Adrenal gland (tissue), 12 donors: Measurements from ENCODE around the gene CCSER1. TPM values are rescaled to one million over a fixed set of nuclear protein-coding genes. Genes with fewer than 3 reads are reported as not detected.
"Not testable (repeated sequence)": the region's sequence is repeated elsewhere in the genome, so short reads cannot be mapped to it uniquely, and the experiment has no call there.

Experiments
- DNase-seq, 7 donors: peaks; one replicate each; pipeline ENCODE4 v3.0.0-alpha.2; 2019 to 2020
- H3K27ac ChIP-seq, 5 donors: fragments of 200-600 bp; sonication (generic) in 4 of 5; 1 replicate in 3 of 5; 2 replicates in 2 of 5; pipeline versions ENCODE4 v1.5.1 to v1.8.0; 2016 to 2020; ENCODE audit warnings: mild to moderate bottlenecking in 1 of 5
- H3K27me3 ChIP-seq: fragments of 200-600 bp; 2 replicates; pipeline ENCODE4 v1.8.0; 2021
- H3K36me3 ChIP-seq, 2 donors: fragments of 200-600 bp; replicated peaks in 1 of 2; 1 replicate in 1 of 2; 2 replicates in 1 of 2; pipeline versions ENCODE4 v1.5.1 to v1.8.0; 2018 to 2022
- H3K4me1 ChIP-seq, 2 donors: fragments of 200-600 bp; replicated peaks in 1 of 2; 1 replicate in 1 of 2; 2 replicates in 1 of 2; pipeline versions ENCODE4 v1.5.1 to v1.8.0; 2018 to 2021
- H3K4me3 ChIP-seq, 4 donors: fragments of 200-600 bp; sonication (generic) in 3 of 4; one replicate each; pipeline ENCODE4 v1.5.1; 2016 to 2018
- H3K9me3 ChIP-seq, 3 donors: fragments of 200-600 bp; sonication (generic) in 1 of 3; replicated peaks in 1 of 3; 1 replicate in 2 of 3; 2 replicates in 1 of 3; pipeline versions ENCODE4 v1.5.1 to v1.8.0; 2016 to 2021
- CTCF ChIP-seq, 6 experiments: fragments of 450-650 bp in 4 of 6; fragments of 200-600 bp in 2 of 6; sonication (generic) in 1 of 6; IDR thresholded peaks; 1 replicate in 5 of 6; 2 replicates in 1 of 6; pipeline versions ENCODE4 v1.5.1 to v1.8.0; 2016 to 2021; ENCODE audit warnings: antibody characterized with exemption in 6 of 6, mild to moderate bottlenecking in 2 of 6, moderate library complexity in 1 of 6
- POLR2A ChIP-seq, 2 donors: fragments of 450-650 bp; IDR thresholded peaks; one replicate each; pipeline ENCODE4 v1.6.1; 2017; ENCODE audit warnings: antibody characterized with exemption in 2 of 2, mild to moderate bottlenecking in 2 of 2, moderate library complexity in 1 of 2
- WGBS, 4 donors: extraction: QIAGEN DNeasy Blood & Tissue Kit in 2 of 4; methylation state at CpG; one replicate each; pipeline versions ENCODE4 v1.1.5 to v1.1.7; 2013 to 2017; 5-methylcytosine and 5-hydroxymethylcytosine counted together
- intact Hi-C, 2 donors: fragments of 100-400 bp; cut with DNase I; formaldehyde crosslinking; loops; one replicate each; pipeline versions ENCODE4 v1.14.1 to v1.15.0; 2022 to 2023
- polyA plus RNA-seq, 3 donors: library from polyadenylated mRNA; stranded (reverse); fragments of 200-250 nt in 2 of 3; fragments of 350-450 nt in 1 of 3; fragmentation: Illumina TruSeq in 1 of 3; extraction: RNeasy Lipid Tissue Mini Kit (QIAGEN cat#74804) in 1 of 3; gene quantifications; one replicate each; pipeline ENCODE4 v1.2.3, GENCODE V29; 2013 to 2014
- total RNA-seq, 9 donors: library from RNA; depleted of rRNA in 4 of 9; stranded (reverse); fragments of >200 nt in 4 of 9; fragments of 120-200 nt in 1 of 9; fragmentation: NEBNext Ultra II Directional in 1 of 9; extraction: Animal tissue kit (Norgen Biotek cat#: 25700) in 1 of 9; gene quantifications; one replicate each; pipeline versions ENCODE4 v1.1.0 to v1.2.4, GENCODE V29; 2013 to 2023
- donor health status: healthy with polysubstance abuse.
- donor health status: Bipolar disorder and iron deficiency.
- donor health status: DM: yes; HTN: yes; CAD: no.
- donor health status: DM: no; HTN: no; CAD: no.
- donor health status: DM: no; HTN: no; CAD: no.
- donor health status: DM: yes; HTN: yes; CAD: no.

The CCSER1 gene
- total and polyA plus RNA-seq, 12 donors, result 0.14 to 11.7 (median 2.3) TPM; not detected in 1

GRCh38 chr4:91127192-91127591 lies 1000.0 kb downstream of the CCSER1 start:
- Histone ChIP-seq H3K36me3 (no peaks in the 10 kb centered on the region), H3K9me3 (no peaks in the 10 kb centered on the region), H3K27ac (no peak overlapping the region), H3K4me1 (no peaks in the 10 kb centered on the region), H3K4me3 (no peak overlapping the region), H3K27me3 (no peaks in the 10 kb centered on the region)
- WGBS, 4 donors, result 80 to 88% (median 85%) methylated on average over 2 of the region's 2 CpGs
- no peak for DNase-seq
- TF ChIP-seq POLR2A (IDR thresholded peaks at IDR 0.05) (no peak), CTCF (IDR thresholded peaks at IDR 0.05) (no peak)
- intact Hi-C loops, result no loop called here

GRCh38 chr4:91127831-91128230 lies 1000.6 kb downstream of the CCSER1 start:
- DNase-seq, result no peak
- intact Hi-C loops, result no loop called here
- TF ChIP-seq CTCF (IDR thresholded peaks at IDR 0.05) (no peak), POLR2A (IDR thresholded peaks at IDR 0.05) (no peak)
- H3K36me3 ChIP-seq, result no peaks in the 10 kb centered on the region
- H3K9me3 ChIP-seq, result no peaks in the 10 kb centered on the region
- no peaks in the 10 kb centered on the region for H3K27me3 ChIP-seq
- H3K27ac ChIP-seq, result no peak overlapping the region
- no peak overlapping the region for H3K4me3 ChIP-seq
- no peaks in the 10 kb centered on the region for H3K4me1 ChIP-seq
- WGBS, 4 donors, result 11 to 39% (median 32%) methylated on average over 1 of the region's 1 CpG

GRCh38 chr4:91128519-91128918 lies 1001.3 kb downstream of the CCSER1 start:
- Histone ChIP-seq H3K27me3 (no peaks in the 10 kb centered on the region), H3K27ac (no peak overlapping the region), H3K4me1 (no peaks in the 10 kb centered on the region), H3K9me3 (no peaks in the 10 kb centered on the region), H3K4me3 (no peak overlapping the region), H3K36me3 (no peaks in the 10 kb centered on the region)
- 80 to 89% (median 82%) methylated on average over 4 of the region's 4 CpGs for WGBS, 4 donors
- TF ChIP-seq CTCF (IDR thresholded peaks at IDR 0.05) (no peak), POLR2A (IDR thresholded peaks at IDR 0.05) (no peak)
- intact Hi-C loops, result no loop called here
- no peak for DNase-seq

- Histone ChIP-seq H3K27me3 (no peaks in the 10 kb centered on the region), H3K9me3 (no peaks in the 10 kb centered on the region), H3K4me3 (no peak overlapping the region), H3K27ac (no peak overlapping the region), H3K36me3 (no peaks in the 10 kb centered on the region), H3K4me1 (no peaks in the 10 kb centered on the region)
- DNase-seq, result no peak
- intact Hi-C loops, result no loop called here
- whole genome bisulfite sequencing, 4 donors, result 71 to 84% (median 73%) methylated on average over 6 of the region's 6 CpGs
- TF ChIP-seq POLR2A (IDR thresholded peaks at IDR 0.05) (no peak), CTCF (IDR thresholded peaks at IDR 0.05) (no peak)
These were observed 1019.9 kb downstream of the CCSER1 start for GRCh38 chr4:91147067-91147466.

GRCh38 chr4:91154041-91154440 lies 1026.8 kb downstream of the CCSER1 start:
- H3K4me3 ChIP-seq, H3K27me3 ChIP-seq, intact Hi-C loops, DNase-seq, H3K4me1 ChIP-seq, H3K36me3 ChIP-seq, H3K27ac ChIP-seq, H3K9me3 ChIP-seq: not testable (repeated sequence)
- 78 to 88% (median 86%) methylated on average over 4 of the region's 4 CpGs for WGBS, 4 donors

GRCh38 chr4:91167864-91168653 lies 1040.9 kb downstream of the CCSER1 start:
- H3K36me3 ChIP-seq, result not testable (repeated sequence)
- 81 to 95% (median 90%) methylated on average over 12 to 42 of the region's 42 CpGs for WGBS, 4 donors

More at GRCh38 chr4:91167864-91168653, 1040.9 kb downstream of the CCSER1 start:
- DNase-seq, H3K27me3 ChIP-seq, H3K27ac ChIP-seq, H3K9me3 ChIP-seq, H3K4me1 ChIP-seq, intact Hi-C loops, H3K4me3 ChIP-seq: not testable (repeated sequence)
